IPS-NIHi7 (cell line): ENCODE measurements around the gene NBAS.
"Not testable (repeated sequence)": the region's sequence is repeated elsewhere in the genome, so short reads cannot be mapped to it uniquely, and the experiment has no call there.

Source experiments
- DNase-seq: peaks from one replicate; pipeline ENCODE4 v3.0.0; 2012; ENCODE audit warnings: mixed read lengths; ENCODE audit errors: extremely low spot score

NBAS gene

GRCh38 chr2:15460112-15460620, 101.0 kb downstream of the NBAS start:
- no peak for DNase-seq

- DNase-seq: no peak
Measured at GRCh38 chr2:15458277-15458676, 102.9 kb downstream of the NBAS start.

- no peak for DNase-seq
Measured at GRCh38 chr2:15457868-15458267, 103.3 kb downstream of the NBAS start.

GRCh38 chr2:15456352-15456751, 104.8 kb downstream of the NBAS start:
- DNase-seq: no peak

- no peak for DNase-seq
Measured at GRCh38 chr2:15450808-15451207, 110.3 kb downstream of the NBAS start.

- no peak for DNase-seq
Measured at GRCh38 chr2:15449556-15450236, 111.4 kb downstream of the NBAS start.

- DNase-seq: no peak
Measured at GRCh38 chr2:15448250-15448839, 112.8 kb downstream of the NBAS start.

GRCh38 chr2:15447381-15447780, 113.8 kb downstream of the NBAS start:
- DNase-seq: no peak

GRCh38 chr2:15446961-15447360, 114.2 kb downstream of the NBAS start:
- no peak for DNase-seq

GRCh38 chr2:15445891-15446562, 115.1 kb downstream of the NBAS start:
- DNase-seq: no peak

- not testable (repeated sequence) for DNase-seq
Measured at GRCh38 chr2:15439768-15440524, 121.2 kb downstream of the NBAS start.

GRCh38 chr2:15439366-15439765, 121.8 kb downstream of the NBAS start:
- not testable (repeated sequence) for DNase-seq

GRCh38 chr2:15436195-15436594, 124.9 kb downstream of the NBAS start:
- no peak for DNase-seq

- DNase-seq: no peak
Measured at GRCh38 chr2:15435474-15435873, 125.7 kb downstream of the NBAS start.

GRCh38 chr2:15432642-15433256, 128.4 kb downstream of the NBAS start:
- no peak for DNase-seq

- DNase-seq: no peak
Measured at GRCh38 chr2:15429032-15429431, 132.1 kb downstream of the NBAS start.

GRCh38 chr2:15427987-15428386, 133.1 kb downstream of the NBAS start:
- DNase-seq: no peak

GRCh38 chr2:15426606-15427005, 134.5 kb downstream of the NBAS start:
- no peak for DNase-seq

GRCh38 chr2:15425712-15426111, 135.4 kb downstream of the NBAS start:
- peak; percentile 52 for DNase-seq

GRCh38 chr2:15421753-15422152, 139.4 kb downstream of the NBAS start:
- DNase-seq: no peak

GRCh38 chr2:15415748-15416147, 145.4 kb downstream of the NBAS start:
- DNase-seq: no peak

- DNase-seq: no peak
Measured at GRCh38 chr2:15412779-15413178, 148.4 kb downstream of the NBAS start.
